UCSD-AML1 (cell line): ENCODE data around the gene BPIFB4.

Experiments used
- DNase-seq: peaks from one replicate; lab custom pipeline; 2025; ENCODE audit not compliant: unreplicated experiment; lab: John Stamatoyannopoulos, UW

Gene BPIFB4

GRCh38 chr20:33061658-33062028 lies 17.8 kb upstream of the BPIFB4 start:
- DNase-seq, result no peak

GRCh38 chr20:33062105-33062824 lies 17.2 kb upstream of the BPIFB4 start:
- DNase-seq, result no peak

- no peak for DNase-seq
Observed at GRCh38 chr20:33062825-33063149, 16.7 kb upstream of the BPIFB4 start.

GRCh38 chr20:33063271-33063670 lies 16.2 kb upstream of the BPIFB4 start:
- DNase-seq, result no peak

GRCh38 chr20:33064572-33065287 lies 14.7 kb upstream of the BPIFB4 start:
- DNase-seq, result no peak

- no peak for DNase-seq
Observed at GRCh38 chr20:33065785-33066184, 13.7 kb upstream of the BPIFB4 start.

- DNase-seq, result peak; percentile 55
Observed at GRCh38 chr20:33067806-33068205, 11.6 kb upstream of the BPIFB4 start.

GRCh38 chr20:33068251-33068939 lies 11.0 kb upstream of the BPIFB4 start:
- DNase-seq, result no peak

- no peak for DNase-seq
Observed at GRCh38 chr20:33069673-33070072, 9.8 kb upstream of the BPIFB4 start.

GRCh38 chr20:33070111-33071053 lies 9.1 kb upstream of the BPIFB4 start:
- DNase-seq, result peak; percentile 66

GRCh38 chr20:33071198-33071597 lies 8.2 kb upstream of the BPIFB4 start:
- DNase-seq, result no peak

GRCh38 chr20:33072362-33072761 lies 7.1 kb upstream of the BPIFB4 start:
- no peak for DNase-seq

GRCh38 chr20:33072813-33073212 lies 6.6 kb upstream of the BPIFB4 start:
- no peak for DNase-seq

GRCh38 chr20:33074675-33075074 lies 4.8 kb upstream of the BPIFB4 start:
- no peak for DNase-seq

- DNase-seq, result no peak
Observed at GRCh38 chr20:33075281-33075680, 4.2 kb upstream of the BPIFB4 start.

- peak; percentile 59 for DNase-seq
Observed at GRCh38 chr20:33076662-33077372, 2.6 kb upstream of the BPIFB4 start.

GRCh38 chr20:33081411-33082154 lies 2.1 kb downstream of the BPIFB4 start:
- no peak for DNase-seq

GRCh38 chr20:33082546-33082945 lies 3.1 kb downstream of the BPIFB4 start:
- DNase-seq, result no peak

GRCh38 chr20:33083544-33084340 lies 4.3 kb downstream of the BPIFB4 start:
- no peak for DNase-seq
